Right ventricle myocardium inferior (tissue), 1 donor: Measurements from ENCODE around the gene DBP. TPM values are rescaled to one million over a fixed set of nuclear protein-coding genes. Genes with fewer than 3 reads are reported as not detected.
"Not testable (repeated sequence)": the region's sequence is repeated elsewhere in the genome, so short reads cannot be mapped to it uniquely, and the experiment has no call there.

Experiments used
- ATAC-seq: fragments of 200-7000 bp; cut with Tn5 transposase; one replicate; pipeline ENCODE4 v1.9.1; 2020; ENCODE audit warnings: mild to moderate bottlenecking, moderate library complexity
- DNase-seq: peaks from one replicate; pipeline ENCODE4 v3.0.0; 2021; ENCODE audit errors: missing footprints
- intact Hi-C: fragments of 100-400 bp; cut with DNase I; formaldehyde crosslinking; loops from one replicate; pipeline ENCODE4 v1.11.0; 2022
- long read RNA-seq: library from polyadenylated mRNA; unstranded; transcript quantifications from one replicate; pipeline ENCODE4 v2.0.0, GENCODE V29; 2021
- total RNA-seq: library from RNA; stranded (reverse); fragmentation: NEBNext Ultra II Directional; extraction: Animal tissue kit (Norgen Biotek cat#: 25700); gene quantifications from one replicate; pipeline ENCODE4 v1.2.1, GENCODE V29; 2021
- donor health status: DM: no; HTN: yes; CAD: no; lungs with severe emphysema.

Gene DBP, protein sequence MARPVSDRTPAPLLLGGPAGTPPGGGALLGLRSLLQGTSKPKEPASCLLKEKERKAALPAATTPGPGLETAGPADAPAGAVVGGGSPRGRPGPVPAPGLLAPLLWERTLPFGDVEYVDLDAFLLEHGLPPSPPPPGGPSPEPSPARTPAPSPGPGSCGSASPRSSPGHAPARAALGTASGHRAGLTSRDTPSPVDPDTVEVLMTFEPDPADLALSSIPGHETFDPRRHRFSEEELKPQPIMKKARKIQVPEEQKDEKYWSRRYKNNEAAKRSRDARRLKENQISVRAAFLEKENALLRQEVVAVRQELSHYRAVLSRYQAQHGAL
- total RNA-seq = 15.2 TPM
- long read RNA-seq, transcript DBP-201 (4 exons, 2,229 nt) = major isoform, 22 of 24 reads
- long read RNA-seq, partial matches to known transcripts = 2 of 24 reads
- long read RNA-seq, other reads (novel, unspliced or antisense) = 0 of 24 reads

DNA sequence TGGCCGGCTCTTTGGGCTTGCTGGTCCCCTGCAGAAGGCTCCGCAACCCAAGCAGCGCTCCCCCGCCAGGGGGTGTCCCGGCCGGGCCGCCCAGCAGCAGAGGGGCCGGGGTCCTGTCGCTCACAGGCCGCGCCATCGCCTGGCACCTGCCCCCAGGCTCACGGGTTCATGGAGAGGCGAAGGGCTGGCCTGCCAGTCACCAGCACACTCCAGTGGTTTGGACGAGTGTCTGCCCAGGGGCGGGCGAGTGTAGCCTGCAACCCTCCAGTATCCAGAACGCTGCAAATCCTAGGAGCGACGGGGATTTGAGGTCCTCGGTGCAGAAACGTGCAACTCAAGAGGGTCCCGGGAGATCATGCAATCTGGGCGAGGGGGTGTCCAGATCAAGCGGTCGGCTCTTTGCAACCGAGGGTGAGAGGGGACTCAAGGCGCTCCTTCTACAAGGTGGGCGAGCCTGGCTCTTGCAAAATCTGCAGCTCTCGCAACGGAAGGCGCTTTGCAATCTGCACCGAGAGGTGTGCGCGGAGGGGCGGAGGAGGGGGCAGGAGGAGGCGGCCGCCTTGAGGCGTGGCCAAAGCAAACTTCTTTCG is at the start of gene DBP:
TSS of gene DBP (minus strand) at position 521 of the 590 bp plus-strand sequence. CDS start at position 136, 385 bp downstream.
- intact Hi-C loops = loop anchor here (5.0 kb wide), 2 partner anchors 75 to 340 kb away; no protein-coding TSS in a partner anchor
- ATAC-seq (peak; percentile 5), DNase-seq (no peak)

DNA sequence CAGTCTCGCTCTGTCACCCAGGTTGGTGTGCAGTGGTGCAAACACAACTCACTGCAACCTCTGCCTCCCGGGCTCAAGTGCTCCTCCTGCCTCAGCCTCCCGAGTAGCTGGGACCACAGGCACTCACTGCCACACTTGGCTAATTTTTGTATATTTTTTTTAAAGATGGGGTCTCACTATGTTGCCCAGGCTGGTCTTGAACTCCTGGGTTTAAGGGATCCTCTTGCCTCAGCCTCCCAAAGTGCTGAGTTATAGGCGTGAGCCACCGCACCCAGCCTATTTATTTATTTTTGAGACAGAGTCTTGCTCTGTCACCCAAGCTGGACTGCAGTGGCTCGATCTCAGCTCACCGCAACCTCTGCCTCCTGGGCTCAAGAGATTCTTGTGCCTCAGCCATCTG is 49.5 kb upstream of the DBP start:
- intact Hi-C loops, DNase-seq, ATAC-seq: not testable (repeated sequence)

DNA sequence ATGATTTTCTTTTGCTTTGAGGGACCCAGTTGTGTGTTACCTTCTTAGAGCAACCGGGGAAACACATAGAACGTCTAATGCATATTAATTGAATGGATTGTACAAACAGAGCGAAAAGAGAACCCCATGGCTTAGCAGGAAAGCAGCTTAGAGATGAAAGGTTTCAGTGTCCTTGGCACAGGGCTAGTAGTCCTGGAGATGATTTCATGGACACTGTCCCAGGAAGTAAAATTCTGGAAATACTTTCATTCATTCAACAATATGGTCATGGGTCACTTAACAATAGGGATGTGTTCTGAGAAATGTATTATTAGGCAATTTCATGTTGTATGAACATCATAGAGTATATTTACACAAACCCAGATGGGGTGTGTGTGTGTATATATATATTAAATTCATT is 48.9 kb upstream of the DBP start:
- no peak for ATAC-seq
- intact Hi-C loops = no loop called here

DNA sequence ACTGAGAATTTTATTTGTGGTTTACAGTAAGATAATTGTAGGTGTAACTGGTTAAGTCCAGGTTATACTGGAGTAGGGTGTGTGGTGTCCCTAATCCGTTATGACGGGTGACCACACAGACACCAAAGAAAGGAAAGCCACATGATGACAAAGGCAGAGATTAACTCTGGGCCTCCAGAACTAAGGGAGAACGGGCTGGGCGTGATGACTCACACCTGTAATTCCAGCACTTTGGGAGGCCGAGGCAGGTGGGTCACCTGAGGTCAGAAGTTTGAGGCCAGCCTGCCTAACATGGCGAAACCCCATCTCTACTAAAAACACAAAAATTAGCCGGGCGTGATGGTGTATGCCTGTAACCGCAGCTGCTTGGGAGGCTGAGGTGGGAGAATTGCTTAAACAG is 48.4 kb upstream of the DBP start:
- intact Hi-C loops = no loop called here

More for the DNA sequence above, 48.9 kb upstream of the DBP start:
- no peak for DNase-seq

DNA sequence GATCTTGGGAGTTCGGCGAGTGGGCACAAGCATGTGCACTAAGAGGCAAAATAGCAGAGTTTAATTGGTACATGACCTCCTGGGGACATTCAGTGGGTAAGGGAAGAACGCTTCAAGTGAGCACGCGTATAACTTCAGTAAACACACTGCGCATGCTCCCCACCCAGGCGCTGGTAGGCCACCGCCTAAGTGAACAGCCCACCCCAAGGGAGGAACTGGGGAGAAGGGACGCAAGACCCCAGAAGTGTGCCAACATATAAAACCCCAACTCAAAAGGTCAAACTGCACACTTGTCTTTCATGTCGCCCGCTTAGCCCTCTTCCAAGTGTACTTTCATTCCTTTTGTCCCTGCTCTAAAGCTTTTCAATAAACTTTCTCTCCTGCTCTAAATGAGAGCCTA is 46.2 kb upstream of the DBP start:
- intact Hi-C loops = no loop called here
- ATAC-seq (peak; percentile 65), DNase-seq (peak; percentile 87)

More for the DNA sequence above, 48.4 kb upstream of the DBP start:
- DNase-seq (no peak), ATAC-seq (no peak)

DNA sequence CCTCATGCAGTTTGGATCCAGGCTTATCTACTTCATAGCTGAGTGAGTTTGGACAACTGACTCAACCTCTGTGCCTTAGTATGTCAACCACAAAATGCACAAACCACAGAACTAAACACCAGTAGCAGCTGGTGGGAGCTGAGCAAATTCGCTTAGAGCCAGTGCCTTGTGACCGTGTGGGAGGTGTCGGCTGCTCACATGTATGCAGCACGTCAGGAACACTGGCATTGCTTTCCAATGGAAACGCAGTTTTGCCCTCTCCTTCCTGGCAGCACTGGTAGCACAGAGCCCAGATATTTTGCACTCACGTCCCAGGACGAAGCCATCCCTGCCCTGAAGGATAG is 43.9 kb upstream of the DBP start:
- DNase-seq = no peak
- no peak for ATAC-seq
- intact Hi-C loops = no loop called here

DNA sequence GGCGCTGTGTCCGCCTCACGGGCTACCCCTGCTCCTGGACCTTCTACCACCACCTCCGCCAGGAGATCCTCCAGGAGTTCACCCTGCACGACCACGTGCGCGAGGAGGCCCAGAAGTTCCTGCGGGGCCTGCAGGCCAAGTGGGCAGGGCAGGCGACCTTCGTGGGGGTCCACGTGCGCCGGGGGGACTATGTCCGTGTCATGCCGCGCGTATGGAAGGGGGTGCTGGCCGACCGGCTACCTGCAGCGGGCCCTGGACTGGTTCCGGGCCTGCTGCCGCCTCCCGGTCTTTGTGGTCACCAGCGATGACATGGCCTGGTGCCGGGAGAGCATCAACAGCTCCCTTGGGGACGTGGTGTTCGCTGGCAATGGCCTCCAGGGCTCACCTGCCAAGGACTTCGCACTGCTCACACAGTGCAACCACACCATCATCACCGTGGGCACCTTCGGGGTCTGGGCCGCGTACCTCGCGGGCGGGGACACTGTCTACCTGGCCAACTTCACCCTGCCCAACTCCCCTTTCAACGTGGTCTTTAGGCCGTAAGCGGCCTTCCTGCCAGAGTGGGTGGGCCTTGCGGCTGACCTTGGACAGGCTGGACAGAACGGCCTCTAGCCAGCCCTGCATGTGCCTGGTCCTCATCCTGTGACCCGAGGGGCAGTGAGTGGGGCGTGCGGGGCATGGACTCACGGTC is 43.4 kb upstream of the DBP start:
- ATAC-seq = no peak

DNA sequence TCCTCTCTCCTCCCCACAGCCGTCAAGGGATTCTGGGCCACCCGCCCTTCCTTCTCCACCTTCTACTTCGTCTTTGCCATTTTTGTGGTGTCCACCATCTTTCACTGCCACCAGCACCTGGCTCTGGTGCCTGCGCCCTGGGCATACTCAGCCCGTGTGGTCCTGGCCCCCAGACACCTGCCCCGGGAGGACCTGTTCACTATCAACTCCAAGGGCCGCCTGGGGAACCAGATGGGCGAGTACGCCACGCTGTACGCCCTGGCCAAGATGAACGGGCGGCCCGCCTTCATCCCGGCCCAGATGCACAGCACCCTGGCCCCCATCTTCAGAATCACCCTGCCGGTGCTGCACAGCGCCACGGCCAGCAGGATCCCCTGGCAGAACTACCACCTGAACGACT is 42.8 kb upstream of the DBP start:
- DNase-seq, ATAC-seq, intact Hi-C loops: not testable (repeated sequence)

More for the DNA sequence above, 43.4 kb upstream of the DBP start:
- intact Hi-C loops = no loop called here
- DNase-seq = no peak

DNA sequence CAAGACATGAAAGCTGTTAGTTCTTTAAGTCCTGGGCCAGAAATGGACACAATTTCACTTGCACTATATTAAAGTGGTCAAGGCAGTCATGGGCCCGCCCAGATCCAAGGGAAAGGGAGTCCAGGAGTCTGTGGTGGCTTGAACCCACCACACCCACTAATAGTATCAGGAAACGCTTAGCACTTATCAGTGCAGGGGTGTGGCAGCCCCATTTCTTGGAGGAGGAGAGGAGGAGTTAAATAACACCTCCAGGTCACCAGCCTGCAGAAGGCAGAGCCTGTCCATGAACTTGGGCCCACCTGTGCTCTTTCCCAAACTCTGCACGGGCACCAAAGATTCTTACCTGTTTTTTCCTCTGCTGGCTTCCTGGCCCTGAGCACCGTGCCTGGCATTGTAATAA is 41.0 kb upstream of the DBP start:
- intact Hi-C loops = loop anchor here (5.0 kb wide), 1 partner anchor 104 kb away; no protein-coding TSS in a partner anchor
- ATAC-seq (no peak), DNase-seq (no peak)

DNA sequence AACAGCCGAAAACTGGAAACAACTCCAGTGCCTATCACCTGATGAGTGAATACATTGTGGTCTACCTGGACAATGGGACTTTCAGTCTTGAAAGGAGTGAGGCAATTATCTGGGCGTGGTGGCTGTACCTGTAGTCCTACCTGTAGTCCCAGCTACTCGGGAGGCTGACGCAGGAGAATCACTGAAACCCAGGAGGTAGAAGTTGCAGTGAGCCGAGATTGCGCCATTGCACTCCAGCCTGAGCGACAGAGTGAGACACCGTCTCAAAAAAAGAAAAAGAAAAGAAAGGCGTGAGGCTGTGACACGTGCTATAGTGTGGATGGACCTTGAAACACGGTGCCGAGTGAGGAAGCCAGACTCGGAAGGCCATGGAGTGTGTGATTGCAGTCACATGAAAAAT is 39.7 kb upstream of the DBP start:
- intact Hi-C loops = loop anchor here (5.0 kb wide), 1 partner anchor 105 kb away; no protein-coding TSS in a partner anchor
- ATAC-seq (no peak), DNase-seq (no peak)

DNA sequence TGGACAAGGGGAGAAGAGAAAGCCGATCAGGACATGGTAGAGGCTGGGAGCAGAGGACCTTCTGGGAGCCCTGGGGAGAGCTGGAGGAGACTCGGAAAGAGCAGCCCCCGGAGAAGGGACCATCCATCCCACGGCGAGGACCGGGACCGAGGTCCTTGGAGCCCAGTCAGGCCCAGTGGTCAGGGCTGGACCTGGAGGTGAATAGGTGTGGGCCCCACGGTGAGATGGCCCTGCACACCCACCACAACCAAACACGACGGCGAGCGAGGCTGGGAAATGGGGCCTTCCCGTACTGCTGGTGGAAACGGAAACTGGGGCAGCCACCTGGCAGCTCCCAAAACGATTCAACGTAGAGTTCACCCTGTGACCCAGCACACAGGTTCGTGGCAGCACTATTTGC is 39.3 kb upstream of the DBP start:
- intact Hi-C loops = loop anchor here (5.0 kb wide), 1 partner anchor 106 kb away; no protein-coding TSS in a partner anchor
- ATAC-seq (no peak), DNase-seq (no peak)

DNA sequence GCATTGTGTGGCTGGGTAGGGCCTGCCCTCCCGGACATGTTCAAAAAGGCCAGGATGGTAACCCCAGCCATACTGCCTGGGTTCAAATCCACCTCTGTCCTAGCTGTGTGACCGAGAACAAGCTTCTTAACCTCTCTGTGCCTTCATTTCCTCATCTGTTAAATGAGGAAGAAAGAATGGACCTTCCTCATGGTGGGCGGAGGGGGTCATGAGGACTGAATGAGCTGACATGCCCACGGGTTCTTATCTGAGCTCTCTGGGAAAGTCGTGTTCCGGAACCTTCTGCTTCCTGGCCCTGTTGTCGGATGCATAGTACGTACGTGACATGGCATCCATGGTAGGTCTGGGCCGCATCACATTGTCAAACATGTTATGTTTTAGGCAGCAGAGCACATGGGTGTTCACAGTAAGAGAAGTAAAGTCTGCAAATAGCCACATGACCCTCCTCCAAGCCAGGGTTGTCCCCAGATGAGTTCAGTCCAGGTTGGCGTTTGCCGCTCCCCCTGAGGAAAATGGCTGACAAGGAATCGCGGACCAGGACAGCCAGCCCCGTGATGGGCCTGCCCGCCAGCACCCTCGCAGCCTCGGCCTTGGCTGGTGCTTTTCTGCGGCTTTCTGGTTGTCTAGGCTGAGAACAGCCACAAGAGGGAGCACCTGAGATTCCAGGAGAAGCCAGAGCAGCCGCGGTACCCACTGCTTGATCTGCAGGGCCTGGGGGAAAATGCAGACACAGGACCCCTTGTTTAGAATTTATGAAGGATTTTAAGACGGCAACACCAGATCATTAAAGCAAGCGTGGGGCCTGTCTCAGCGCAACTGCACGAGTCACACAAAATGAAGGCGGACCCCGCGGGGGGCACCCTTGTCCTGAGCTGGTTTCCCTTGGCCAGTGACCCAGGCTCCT is 38.0 kb upstream of the DBP start:
- intact Hi-C loops = loop anchor here (1.0 to 5.0 kb wide), 3 partner anchors 29 to 107 kb away; partner anchors contain the start of gene CA11
- ATAC-seq = peak; percentile 80
- peak; percentile 80 for DNase-seq

DNA sequence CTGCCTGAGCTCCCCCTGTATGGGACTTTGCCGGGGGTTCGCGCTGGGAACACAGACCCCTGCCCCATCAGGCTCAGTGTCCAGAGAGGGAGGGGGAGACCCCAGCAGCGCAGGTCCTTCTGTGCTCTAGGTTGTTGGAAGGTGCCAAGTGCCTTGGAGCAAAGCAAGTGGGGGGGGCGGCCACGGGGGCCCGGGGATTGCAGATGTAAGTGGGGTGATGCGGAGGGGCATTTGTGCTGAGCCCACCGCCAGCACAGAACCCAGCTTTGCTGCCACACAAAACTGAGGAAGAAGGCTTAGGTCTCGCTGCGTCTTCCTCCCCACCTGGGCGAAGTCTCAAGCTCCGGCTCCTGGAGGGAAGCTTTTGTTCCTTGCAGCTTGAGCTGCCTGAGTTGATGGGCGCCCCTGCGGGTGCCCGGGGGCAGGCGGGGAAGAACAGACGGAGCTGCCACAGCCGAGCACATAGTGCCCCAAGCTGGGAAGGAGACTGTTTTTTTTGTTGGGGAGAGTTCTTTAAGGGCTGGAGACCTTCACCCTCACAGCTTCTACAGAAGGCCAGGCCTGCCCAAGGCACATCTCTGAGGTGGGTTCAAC is 37.1 kb upstream of the DBP start:
- DNase-seq (no peak), ATAC-seq (no peak)
- intact Hi-C loops = loop anchor here (2.0 kb wide), 1 partner anchor 38 kb away; no protein-coding TSS in a partner anchor

DNA sequence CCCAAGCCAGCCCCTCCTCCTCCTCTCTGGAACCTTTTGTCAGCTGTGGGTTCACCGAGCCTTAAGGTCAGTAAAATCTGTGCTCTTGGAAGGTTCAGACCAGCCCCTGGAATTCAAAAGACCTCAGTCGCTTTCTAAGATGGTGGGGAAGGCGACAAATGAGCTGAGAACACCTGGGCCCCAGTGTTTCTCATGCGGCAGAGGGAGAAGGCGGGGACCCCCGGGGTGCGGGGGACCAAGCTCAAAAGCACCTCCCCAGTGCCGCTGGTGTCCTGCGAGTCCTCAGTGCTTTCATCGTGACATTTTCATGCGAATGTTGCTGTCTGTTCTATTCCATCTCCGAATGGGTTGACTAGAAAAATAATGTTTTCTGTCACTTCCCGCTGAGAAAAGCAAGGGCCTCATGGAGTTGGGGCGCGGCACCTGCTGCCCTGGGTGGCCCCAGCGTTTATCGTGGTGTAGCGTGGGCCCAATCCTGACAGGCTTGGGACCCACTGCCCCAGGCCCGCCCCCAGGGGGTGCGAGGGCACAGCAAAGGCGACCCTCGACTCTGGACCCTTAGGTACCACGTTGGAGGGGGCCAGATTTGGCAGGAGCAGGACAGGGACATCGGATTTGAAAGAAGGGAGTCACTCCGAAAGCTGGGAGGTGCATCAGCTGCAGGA is 36.4 kb upstream of the DBP start:
- intact Hi-C loops = loop anchor here (2.0 kb wide), 1 partner anchor 39 kb away; no protein-coding TSS in a partner anchor
- ATAC-seq (no peak), DNase-seq (no peak)

DNA sequence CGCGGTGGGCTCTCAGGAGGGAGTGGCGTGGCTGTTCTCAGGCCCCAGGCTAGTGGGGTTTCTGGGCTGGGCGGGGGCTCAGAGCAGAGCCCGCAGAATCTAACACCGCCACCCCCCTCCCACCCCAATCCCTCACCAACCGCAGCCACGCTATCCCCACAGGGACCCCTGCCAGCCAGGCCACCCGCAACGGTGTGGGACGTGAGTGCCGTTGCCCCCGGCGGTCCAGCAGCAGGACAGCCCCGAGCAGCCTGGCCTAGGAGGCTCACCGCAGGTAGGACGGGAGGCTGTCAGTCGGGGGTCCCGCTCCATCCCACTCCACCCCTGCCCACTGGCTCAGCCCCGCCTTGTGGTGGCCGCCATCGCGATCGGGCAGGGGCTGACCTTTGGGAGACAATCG is 35.8 kb upstream of the DBP start, which contains the start of gene NTN5:
TSS of gene NTN5 (minus strand) at position 24 of the 400 bp plus-strand sequence. CDS start 2,031 bp downstream, outside the sequence.
- ATAC-seq (no peak), DNase-seq (no peak)
- intact Hi-C loops = no loop called here

DNA sequence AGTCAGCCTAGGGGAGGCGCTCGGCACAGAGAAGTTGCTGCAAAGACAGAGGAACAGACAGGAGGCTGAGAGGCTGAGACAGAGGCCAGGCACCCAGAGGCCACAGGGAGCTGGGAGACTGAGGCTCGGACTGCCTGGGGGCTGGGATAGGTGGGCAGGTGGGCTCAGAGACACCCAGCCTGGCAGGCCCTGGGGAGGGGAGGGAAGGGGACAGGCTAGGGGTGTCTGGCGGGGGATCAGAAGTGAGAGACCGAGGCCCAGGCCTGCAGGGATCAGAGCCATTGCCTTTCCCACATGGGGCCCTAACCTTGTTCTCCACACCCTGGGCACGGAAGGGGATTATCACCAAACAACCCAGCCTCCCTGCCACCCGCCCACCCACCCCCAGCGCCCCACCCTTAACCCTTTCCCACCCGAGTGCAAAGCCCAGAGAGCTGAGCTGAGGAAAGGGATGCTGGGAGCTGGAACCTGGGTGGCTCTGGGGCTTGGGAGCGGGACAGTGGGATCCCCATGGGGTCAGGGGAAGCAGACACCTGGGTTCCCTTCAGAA is 34.3 kb upstream of the DBP start:
- intact Hi-C loops = no loop called here
- DNase-seq (no peak), ATAC-seq (no peak)
